Coronary artery (tissue), 2 donors: ENCODE results near the gene CMIP.

Source experiments
- DNase-seq: peaks from one replicate; pipeline ENCODE4 v3.0.0-alpha.2; 2017; ENCODE audit warnings: low spot score
- H3K27ac ChIP-seq, 2 donors: fragments of 200-600 bp; sonication (generic); one replicate each; pipeline ENCODE4 v1.5.1; 2016 to 2019
- H3K4me3 ChIP-seq: fragments of 200-600 bp; sonication (generic); 2 replicates; pipeline ENCODE4 v1.5.1; 2016; ENCODE audit warnings: mild to moderate bottlenecking, moderate library complexity
- TF ChIP-seq, protein P1 (sequence below): fragments of 200-600 bp; sonication (generic); IDR thresholded peaks from one replicate; pipeline ENCODE4 v1.5.1; 2019; ENCODE audit warnings: antibody characterized with exemption

CMIP gene

DNA sequence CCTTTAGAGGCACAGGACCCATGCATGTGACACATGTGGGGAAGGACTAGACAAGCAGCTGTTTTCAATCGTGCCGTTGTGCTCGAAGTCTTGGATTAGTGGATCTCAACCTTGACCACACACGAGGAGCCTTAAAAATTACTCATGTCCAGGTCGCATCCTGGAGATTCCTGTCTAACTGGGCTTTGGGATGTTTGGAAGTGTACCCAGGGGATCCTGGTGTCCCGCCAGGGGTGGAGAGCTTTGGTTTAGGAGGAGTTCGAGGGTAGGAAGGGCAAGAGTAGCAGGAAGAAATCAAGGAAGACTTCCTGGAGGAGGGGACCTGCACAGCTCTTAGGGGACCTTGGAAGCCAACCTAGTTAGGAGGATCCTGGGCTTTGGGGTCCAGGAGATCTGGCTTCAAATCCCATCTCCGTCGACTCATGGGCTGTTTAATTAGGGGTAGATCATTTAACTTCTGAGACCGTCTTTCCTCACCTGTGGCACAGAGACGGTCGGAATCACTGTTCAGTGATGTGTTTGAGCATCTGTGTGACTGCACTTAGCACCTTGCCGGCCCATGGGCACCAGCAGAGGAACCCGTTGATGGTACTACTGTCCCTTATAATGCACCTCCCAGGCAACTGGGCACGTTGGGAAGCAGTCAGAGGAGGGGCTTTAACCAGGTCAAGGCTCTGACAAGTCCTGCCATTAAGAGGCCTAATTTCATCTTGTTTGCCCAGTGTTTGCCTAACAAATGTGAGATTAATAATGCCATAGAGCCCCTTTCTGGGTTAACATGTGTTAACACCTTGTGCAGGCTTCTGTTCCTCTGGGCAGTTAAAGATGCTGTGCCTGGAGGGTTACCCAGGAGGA lies 232.5 kb downstream of the CMIP start:
- DNase-seq, result no peak
- no peak overlapping the region for H3K27ac ChIP-seq

DNA sequence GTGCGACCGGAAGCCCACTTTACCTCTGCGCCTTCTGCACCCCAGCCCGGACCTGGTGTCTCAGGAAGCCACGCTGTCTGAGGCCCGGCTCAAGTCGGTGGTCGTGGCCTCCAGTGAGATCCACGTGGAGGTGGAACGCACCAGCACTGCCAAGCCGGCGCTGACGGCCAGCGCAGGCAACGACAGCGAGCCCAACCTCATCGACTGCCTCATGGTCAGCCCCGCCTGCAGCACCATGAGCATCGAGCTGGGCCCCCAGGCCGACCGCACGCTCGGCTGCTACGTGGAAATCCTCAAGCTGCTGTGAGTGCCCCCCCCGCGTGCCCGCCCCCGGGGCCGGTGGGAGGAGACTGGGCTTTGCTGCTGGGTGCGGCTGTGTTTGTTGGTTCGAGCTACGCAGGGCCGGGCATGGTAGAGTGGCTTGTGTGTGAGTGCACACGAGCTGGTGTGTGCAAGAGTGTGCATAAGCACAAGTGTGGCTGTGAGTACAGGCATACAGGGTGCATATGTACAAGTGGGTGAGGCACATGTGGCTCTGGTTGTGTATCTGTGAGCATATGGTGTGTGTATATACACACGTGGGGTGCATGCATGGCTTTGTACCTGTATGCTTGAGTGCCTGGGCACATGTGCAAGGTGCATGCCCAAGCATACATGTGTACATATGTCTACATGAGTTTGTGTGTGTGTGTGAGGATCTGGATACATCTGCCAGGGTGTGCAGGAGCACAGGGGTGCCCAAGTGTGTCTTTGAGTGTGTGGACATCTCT lies 233.9 kb downstream of the CMIP start:
- H3K4me3 ChIP-seq, result no peak overlapping the region

More for the DNA sequence above, 232.5 kb downstream of the CMIP start:
- H3K4me3 ChIP-seq, result no peak overlapping the region
- TF ChIP-seq, protein P1, sequence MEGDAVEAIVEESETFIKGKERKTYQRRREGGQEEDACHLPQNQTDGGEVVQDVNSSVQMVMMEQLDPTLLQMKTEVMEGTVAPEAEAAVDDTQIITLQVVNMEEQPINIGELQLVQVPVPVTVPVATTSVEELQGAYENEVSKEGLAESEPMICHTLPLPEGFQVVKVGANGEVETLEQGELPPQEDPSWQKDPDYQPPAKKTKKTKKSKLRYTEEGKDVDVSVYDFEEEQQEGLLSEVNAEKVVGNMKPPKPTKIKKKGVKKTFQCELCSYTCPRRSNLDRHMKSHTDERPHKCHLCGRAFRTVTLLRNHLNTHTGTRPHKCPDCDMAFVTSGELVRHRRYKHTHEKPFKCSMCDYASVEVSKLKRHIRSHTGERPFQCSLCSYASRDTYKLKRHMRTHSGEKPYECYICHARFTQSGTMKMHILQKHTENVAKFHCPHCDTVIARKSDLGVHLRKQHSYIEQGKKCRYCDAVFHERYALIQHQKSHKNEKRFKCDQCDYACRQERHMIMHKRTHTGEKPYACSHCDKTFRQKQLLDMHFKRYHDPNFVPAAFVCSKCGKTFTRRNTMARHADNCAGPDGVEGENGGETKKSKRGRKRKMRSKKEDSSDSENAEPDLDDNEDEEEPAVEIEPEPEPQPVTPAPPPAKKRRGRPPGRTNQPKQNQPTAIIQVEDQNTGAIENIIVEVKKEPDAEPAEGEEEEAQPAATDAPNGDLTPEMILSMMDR, result no peak

DNA sequence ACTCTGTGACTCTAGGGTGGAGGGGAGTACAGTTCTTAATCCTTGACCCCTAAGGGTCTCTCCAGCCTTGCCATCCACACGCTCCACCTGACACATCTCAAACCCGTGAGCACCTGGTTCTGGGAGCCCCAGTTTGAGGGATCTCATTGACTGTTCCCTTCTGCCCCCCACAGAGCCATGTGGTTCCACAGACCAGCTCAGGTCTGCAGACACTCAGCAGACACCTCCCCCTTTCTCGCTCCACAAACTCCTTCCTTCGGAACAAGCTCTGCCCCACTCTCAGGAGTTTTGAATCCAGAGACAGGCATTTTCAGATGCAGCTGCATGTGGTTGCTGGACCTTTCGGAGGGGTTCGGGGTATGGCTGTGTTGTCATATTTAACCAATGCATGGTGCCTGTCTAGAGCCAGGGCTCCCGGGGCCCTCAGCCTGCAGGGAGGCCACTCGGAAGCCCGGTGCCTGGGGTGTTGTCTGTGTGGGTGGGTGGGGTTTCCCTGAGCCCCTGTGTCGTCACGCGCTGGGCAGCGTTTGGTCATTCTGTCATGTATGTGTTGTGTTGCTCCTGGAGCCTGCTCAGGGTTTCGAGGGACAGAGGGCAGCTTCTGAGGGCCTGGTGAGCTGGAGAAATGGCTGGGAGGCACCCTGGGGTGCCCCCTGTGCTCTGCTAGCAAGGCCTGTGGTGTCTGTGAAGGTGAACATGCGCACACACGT lies 235.3 kb downstream of the CMIP start:
- no peak overlapping the region for H3K27ac ChIP-seq
- no peak overlapping the region for H3K4me3 ChIP-seq
- no peak for DNase-seq
- TF ChIP-seq, protein P1, result no peak

More for the DNA sequence above, 233.9 kb downstream of the CMIP start:
- DNase-seq, result no peak
- no peak overlapping the region for H3K27ac ChIP-seq
- TF ChIP-seq, protein P1, result no peak

DNA sequence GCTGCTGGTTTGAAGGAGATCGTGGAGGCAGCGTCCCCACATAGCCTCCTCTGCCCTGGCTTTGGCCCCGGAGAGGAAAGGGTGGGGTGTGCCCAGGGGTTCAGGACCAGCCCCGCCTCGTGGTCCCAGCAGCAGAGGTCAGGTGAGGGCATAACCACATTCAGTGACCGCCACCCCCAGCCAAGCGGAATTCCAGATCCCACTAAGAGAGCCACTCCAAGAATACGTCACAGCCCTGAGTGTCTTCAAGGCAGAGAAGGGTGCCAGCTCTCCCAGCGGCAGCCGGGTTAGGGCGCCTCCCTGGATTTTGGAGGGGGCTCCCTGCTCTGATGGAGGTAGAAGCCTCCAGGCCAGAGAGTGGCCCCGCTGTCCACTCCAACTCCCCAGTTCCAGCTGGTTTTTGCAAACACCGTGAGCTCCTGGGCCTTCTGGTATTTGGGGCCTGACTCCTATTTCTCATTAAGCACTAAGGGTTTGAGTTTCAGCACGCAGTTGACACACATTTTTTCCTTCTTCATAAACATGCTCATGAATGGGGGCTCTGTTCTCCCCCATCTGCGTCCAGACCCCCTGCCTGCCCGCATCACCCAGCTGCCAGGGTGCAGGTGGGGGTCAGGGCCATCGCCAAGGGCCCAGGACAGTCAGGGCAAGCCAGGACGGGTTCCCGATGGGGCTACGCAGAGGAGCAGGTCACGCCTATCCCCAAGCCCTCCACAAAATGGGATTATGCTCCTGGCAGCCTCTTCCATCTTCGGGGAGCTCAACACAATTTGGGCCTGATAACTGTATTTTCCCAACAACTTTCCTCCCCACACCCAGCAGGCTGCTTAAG lies 236.1 kb downstream of the CMIP start:
- no peak for DNase-seq
- Histone ChIP-seq H3K4me3 (no peak overlapping the region), H3K27ac (no peak overlapping the region)
- TF ChIP-seq, protein P1, result no peak

DNA sequence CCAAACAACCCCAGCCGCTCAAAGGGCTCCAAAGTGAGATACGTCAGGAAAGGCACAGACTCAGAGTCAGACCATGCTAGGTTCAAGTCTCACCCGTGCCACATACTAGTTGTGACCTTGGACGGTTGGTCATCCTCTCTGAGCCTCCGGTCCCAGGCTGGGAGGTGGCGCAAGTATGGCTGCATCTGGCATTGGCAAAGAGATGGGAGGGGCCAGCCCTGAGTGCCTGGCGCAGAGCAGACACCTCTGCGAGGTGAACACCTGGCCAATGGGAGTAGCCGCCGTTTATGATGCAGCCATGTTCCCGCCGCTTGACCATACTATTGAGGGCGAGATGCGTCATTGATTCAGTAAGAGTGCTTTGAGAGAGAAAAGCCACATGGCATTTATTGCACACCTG lies 236.7 kb downstream of the CMIP start:
- no peak overlapping the region for H3K4me3 ChIP-seq
- no peak for DNase-seq
- no peak overlapping the region for H3K27ac ChIP-seq
- TF ChIP-seq, protein P1, result no peak

DNA sequence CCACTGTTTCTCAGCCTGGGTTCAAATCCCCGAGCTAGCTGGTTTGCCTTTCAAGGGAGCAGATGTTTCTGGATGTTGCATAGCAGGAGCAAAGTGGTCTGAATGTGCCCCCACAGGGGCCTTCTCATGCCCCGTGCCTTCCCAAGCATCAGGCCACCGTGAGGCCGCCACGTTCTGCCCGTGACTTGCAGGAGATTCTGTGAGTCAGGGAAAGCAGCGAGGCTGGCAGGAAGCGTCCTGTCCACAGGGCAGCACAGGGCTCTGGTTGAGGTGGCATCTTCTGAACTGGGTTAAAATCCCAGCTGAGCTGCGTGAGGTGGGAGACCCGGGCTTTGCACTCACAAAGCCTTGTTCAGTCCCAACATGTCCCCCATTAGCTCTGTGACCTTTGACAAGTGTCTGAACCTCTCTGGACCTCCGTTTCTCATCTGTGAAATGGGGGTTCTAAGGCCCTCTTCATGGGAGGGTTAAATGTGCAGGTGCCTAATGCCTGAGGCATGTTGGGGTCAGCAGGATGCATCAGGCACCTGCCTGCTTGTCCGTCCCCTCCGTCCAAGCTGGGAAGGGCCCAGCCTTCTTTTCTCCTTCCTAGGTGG lies 239.7 kb downstream of the CMIP start:
- no peak for DNase-seq
- H3K4me3 ChIP-seq, result no peak overlapping the region
- TF ChIP-seq, protein P1, result no peak
- H3K27ac ChIP-seq, result no peak overlapping the region
